ENCODE results near the gene PI4KB. TPM values are rescaled to one million over a fixed set of nuclear protein-coding genes. Genes with fewer than 3 reads are reported as not detected.

PI4KB gene
- total and polyA plus RNA-seq, 4 donors = 14.2 to 27.1 (median 19.2) TPM

DNA sequence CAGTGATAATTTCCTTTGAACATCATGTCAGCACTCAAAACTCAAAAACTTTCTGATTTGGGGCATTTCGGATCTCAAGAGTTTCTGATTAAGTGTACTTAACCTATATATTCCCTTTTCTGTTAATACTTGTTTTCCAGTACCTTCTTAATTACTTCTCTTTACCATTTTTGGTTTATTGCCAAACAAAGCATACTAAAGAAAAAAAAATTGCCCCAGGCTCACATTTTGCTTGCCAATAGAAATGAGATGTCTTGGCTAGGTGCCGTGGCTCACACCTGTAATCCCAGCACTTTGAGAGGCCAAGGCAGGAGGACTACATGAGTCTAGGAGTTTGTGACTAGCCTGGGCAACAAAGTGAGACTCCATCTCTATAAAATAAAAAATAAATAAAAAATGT, 67.9 kb downstream of the PI4KB start:
- no peaks in the 10 kb centered on the region for H3K9me3 ChIP-seq (ENCODE audit: control insufficient read depth in 4 of 4, low read length in 3 of 4)
- no peaks in the 10 kb centered on the region for H3K27me3 ChIP-seq (ENCODE audit: control insufficient read depth in 4 of 4, insufficient read depth in 4 of 4, low read length in 3 of 4)
- no peak for TF ChIP-seq HNF4G (IDR thresholded peaks at IDR 0.05)
- TF ChIP-seq, protein P1, sequence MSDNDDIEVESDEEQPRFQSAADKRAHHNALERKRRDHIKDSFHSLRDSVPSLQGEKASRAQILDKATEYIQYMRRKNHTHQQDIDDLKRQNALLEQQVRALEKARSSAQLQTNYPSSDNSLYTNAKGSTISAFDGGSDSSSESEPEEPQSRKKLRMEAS (IDR thresholded peaks at IDR 0.05) = no peak
- no peak for TF ChIP-seq EGR1 (IDR thresholded peaks at IDR 0.05; ENCODE audit: low read depth in 2 of 2)
- TF ChIP-seq FOXA1 (IDR thresholded peaks at IDR 0.05) = no peak
- TF ChIP-seq FOXA2 (IDR thresholded peaks at IDR 0.05) = no peak
- no peak for TF ChIP-seq NR2F2 (IDR thresholded peaks at IDR 0.05)
- TF ChIP-seq HNF4A (conservative IDR thresholded peaks at IDR 0.05) = no peak
- TF ChIP-seq SP1 (IDR thresholded peaks at IDR 0.05) = no peak
- no peak for TF ChIP-seq REST (IDR thresholded peaks at IDR 0.05)
- no peak for TF ChIP-seq JUND (IDR thresholded peaks at IDR 0.05)
- TF ChIP-seq, protein P2, sequence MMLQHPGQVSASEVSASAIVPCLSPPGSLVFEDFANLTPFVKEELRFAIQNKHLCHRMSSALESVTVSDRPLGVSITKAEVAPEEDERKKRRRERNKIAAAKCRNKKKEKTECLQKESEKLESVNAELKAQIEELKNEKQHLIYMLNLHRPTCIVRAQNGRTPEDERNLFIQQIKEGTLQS (IDR thresholded peaks at IDR 0.05) = no peak
- TF ChIP-seq TAF1 (conservative IDR thresholded peaks at IDR 0.05) = no peak
- no peak for TF ChIP-seq YY1 (IDR thresholded peaks at IDR 0.05)
- TF ChIP-seq ZBTB33 (IDR thresholded peaks at IDR 0.05) = no peak
- no peak for TF ChIP-seq RXRA (IDR thresholded peaks at IDR 0.05)
- TF ChIP-seq CTCF (IDR thresholded peaks at IDR 0.05; ENCODE audit: low read depth, low read length, missing input control) = no peak
- TF ChIP-seq RAD21 (IDR thresholded peaks at IDR 0.05) = no peak
- TF ChIP-seq GABPA (IDR thresholded peaks at IDR 0.05 in 1 of 2, conservative IDR thresholded peaks at IDR 0.05 in 1 of 2) = no peak
- no peak for DNase-seq (ENCODE audit: low spot score)
- 96% methylated on average over 2 of the region's 2 CpGs for WGBS
- H3K27ac ChIP-seq (ENCODE audit: low read depth in 1 of 2, low read length in 2 of 2) = no peak overlapping the region
- H3K4me1 ChIP-seq (ENCODE audit: control insufficient read depth in 4 of 4, insufficient read depth in 4 of 4, low read length in 3 of 4) = peaks cover 3 to 15% (median 9%) of the 10 kb centered on the region in 4 donors
- H3K36me3 ChIP-seq (ENCODE audit: control insufficient read depth in 4 of 4, insufficient read depth in 3 of 4, low read depth in 1 of 4, low read length in 3 of 4) = peaks cover 2 to 6% (median 4%) of the 10 kb centered on the region in 4 donors
- no peak overlapping the region for H3K4me3 ChIP-seq (ENCODE audit: low read depth in 1 of 3, low read length in 3 of 3)
- H3K9ac ChIP-seq (ENCODE audit: low read depth in 1 of 2, low read length in 2 of 2) = no peak overlapping the region
